HG03066 (cell line): ENCODE data around the gene PRSS12.
"Not testable (repeated sequence)": the region's sequence is repeated elsewhere in the genome, so short reads cannot be mapped to it uniquely, and the experiment has no call there.

Source experiments
- ATAC-seq: cut with Tn5 transposase; IDR thresholded peaks from one replicate; pipeline ENCODE4 v1.9.1; 2021; ENCODE audit warnings: low read depth; ENCODE audit not compliant: unreplicated experiment

The PRSS12 gene

GRCh38 chr4:118327554-118328241 lies 25.1 kb downstream of the PRSS12 start:
- ATAC-seq: no peak

GRCh38 chr4:118326585-118326984 lies 26.2 kb downstream of the PRSS12 start:
- no peak for ATAC-seq

- no peak for ATAC-seq
These were observed 27.4 kb downstream of the PRSS12 start for GRCh38 chr4:118325431-118325830.

GRCh38 chr4:118322831-118323502 lies 29.8 kb downstream of the PRSS12 start:
- ATAC-seq: no peak

GRCh38 chr4:118318931-118319330 lies 33.9 kb downstream of the PRSS12 start:
- no peak for ATAC-seq

GRCh38 chr4:118317691-118318090 lies 35.1 kb downstream of the PRSS12 start:
- ATAC-seq: no peak

- ATAC-seq: no peak
These were observed 38.6 kb downstream of the PRSS12 start for GRCh38 chr4:118314221-118314620.

GRCh38 chr4:118313098-118313497 lies 39.7 kb downstream of the PRSS12 start:
- no peak for ATAC-seq

GRCh38 chr4:118308306-118309030 lies 44.3 kb downstream of the PRSS12 start:
- no peak for ATAC-seq

GRCh38 chr4:118307643-118308042 lies 45.2 kb downstream of the PRSS12 start:
- ATAC-seq: no peak

- not testable (repeated sequence) for ATAC-seq
These were observed 53.2 kb downstream of the PRSS12 start for GRCh38 chr4:118299619-118300018.

GRCh38 chr4:118296729-118297128 lies 56.1 kb downstream of the PRSS12 start:
- ATAC-seq: no peak

- no peak for ATAC-seq
These were observed 61.9 kb downstream of the PRSS12 start for GRCh38 chr4:118290951-118291350.

- no peak for ATAC-seq
These were observed 63.0 kb downstream of the PRSS12 start for GRCh38 chr4:118289794-118290193.

- no peak for ATAC-seq
These were observed 64.9 kb downstream of the PRSS12 start for GRCh38 chr4:118287711-118288451.

- ATAC-seq: no peak
These were observed 66.1 kb downstream of the PRSS12 start for GRCh38 chr4:118286685-118287084.

GRCh38 chr4:118285931-118286330 lies 66.9 kb downstream of the PRSS12 start:
- ATAC-seq: no peak

- ATAC-seq: peak; percentile 40
These were observed 68.6 kb downstream of the PRSS12 start for GRCh38 chr4:118284169-118284568.

- no peak for ATAC-seq
These were observed 70.1 kb downstream of the PRSS12 start for GRCh38 chr4:118282692-118283091.

- no peak for ATAC-seq
These were observed 71.0 kb downstream of the PRSS12 start for GRCh38 chr4:118281611-118282442.
